Subcutaneous adipose tissue (tissue), 4 donors: ENCODE results near the gene GRK4. TPM values are rescaled to one million over a fixed set of nuclear protein-coding genes. Genes with fewer than 3 reads are reported as not detected.

Experiments used
- CTCF ChIP-seq: fragments of 450-650 bp; IDR thresholded peaks from one replicate; pipeline ENCODE4 v1.5.1; 2016; ENCODE audit warnings: low read depth, mild to moderate bottlenecking, control low read depth, antibody characterized with exemption, moderate library complexity
- total RNA-seq, 4 donors: library from RNA; depleted of rRNA; stranded (reverse); fragments of >200 nt; gene quantifications; one replicate each; pipeline ENCODE4 v1.1.0, GENCODE V29; 2016

Gene GRK4
- total RNA-seq, 4 donors from 2014 or later, result 3.1 to 7.9 (median 3.7) TPM

GRCh38 chr4:2929469-2929868, 33.9 kb upstream of the GRK4 start:
- no peak for TF ChIP-seq CTCF

GRCh38 chr4:2930135-2930757, 33.1 kb upstream of the GRK4 start:
- no peak for TF ChIP-seq CTCF

DNA sequence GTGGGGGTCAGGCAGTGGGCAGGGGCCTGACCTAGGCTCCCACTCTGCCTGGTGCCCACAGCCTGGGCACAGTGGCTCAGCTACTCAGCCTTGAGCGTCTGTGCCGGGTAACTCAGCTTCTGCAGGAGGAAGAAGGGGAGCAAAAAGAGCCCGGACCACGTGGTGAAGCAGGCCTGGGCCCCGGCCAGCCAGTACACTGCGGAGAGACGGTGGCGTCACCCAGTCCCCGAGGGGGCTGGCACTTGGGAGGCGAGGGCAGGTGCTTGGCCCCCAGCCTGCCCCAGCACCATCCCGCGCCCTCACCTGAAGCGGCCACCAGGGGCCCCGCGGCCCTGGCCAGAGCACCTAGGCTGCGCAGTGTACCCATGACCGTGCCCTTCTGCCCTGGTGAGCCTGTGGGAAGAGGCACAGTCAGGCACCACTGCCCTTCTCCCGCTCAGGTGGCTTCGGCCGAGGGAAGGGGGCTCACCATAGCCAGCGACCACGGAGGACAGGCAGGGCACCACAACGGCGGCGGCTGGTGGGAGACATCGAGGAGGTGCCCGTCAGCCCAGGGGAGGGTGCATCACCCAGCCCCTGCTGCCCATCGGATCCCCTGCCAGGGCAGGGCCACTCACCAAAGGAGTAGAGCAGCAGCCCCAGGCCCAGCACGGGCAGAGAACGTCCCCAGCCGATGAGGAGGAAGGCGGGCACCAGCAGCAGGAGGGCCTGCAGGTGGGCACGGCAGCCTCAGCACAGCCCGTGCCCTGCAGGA, 32.4 kb upstream of the GRK4 start:
- no peak for TF ChIP-seq CTCF

DNA sequence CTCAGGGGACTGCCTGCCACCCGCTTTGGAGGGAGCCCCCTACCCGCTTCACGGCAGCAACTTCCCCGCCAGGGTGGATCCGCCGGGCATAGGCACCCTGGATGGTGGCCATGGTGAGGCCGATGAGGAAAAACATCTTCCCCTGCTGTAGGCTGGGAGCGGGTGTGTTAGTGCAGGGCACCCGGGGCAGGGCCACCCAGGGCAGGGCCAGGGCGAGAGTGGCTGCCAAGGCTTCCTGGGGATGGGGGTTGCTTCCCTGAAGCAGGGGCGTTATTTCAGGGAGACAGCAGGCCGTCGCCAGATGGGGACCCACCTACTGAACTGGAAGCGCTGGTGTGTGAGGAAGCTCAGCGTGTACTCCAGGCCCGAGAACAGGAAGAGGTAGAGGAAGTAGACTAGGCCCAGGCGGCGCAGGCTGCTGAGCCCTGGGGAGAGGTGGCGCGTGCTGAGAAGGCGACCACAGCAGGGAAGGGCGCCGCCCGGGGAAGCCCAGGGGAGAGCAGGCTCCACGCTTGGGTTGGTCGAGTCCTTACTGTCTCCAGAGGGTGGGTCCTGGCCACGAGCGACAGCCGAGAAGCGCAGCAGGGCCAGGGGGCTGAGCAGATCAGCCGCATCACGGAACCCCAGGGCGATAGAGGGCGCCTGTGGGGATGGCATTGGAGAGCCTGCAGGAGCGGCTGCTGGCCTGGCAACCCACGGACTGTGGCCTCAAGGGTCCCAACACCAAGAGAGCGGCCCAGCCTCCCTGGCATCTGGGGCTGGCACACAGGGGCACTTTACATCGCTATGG, 31.7 kb upstream of the GRK4 start:
- TF ChIP-seq CTCF, result no peak

DNA sequence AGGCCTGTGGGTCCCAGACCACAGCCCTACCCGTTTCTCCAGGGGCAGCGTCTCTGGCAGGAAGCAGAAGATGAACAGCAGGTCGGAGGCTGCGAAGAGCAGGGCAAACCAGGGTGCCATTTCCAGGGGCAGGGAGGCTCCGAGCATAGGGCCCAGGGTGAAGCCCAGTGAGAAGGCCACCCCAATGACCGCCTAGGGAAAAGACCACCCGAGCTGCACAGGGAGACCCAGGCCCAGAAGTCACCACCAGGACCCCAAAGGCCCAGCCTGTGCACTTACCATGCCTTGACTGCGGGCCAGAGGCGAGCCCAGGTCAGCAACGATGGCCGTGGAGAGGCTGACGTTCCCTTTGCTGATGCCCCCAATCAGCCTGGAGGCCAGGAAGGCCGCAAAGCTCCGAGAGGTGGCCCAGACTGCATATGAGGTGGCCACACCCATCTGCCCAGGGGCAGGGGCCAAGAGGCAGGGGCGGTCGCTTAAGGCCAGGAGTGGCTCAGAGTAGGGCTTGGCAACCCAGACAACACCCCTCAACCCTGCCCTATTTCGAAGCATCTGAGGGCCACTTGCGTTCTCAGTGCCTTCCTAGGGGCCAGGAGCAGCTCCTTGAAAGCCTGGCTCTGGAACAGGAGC, 30.9 kb upstream of the GRK4 start:
- TF ChIP-seq CTCF, result no peak

GRCh38 chr4:2932951-2933565, 30.3 kb upstream of the GRK4 start:
- TF ChIP-seq CTCF, result no peak
